Aorta (tissue), 5 donors: ENCODE data around the gene TMEM170B. TPM values are rescaled to one million over a fixed set of nuclear protein-coding genes. Genes with fewer than 3 reads are reported as not detected.
A peak's percentile ranks its signal among the peaks of the same experiment; 100 is the strongest.
"Not testable (repeated sequence)": the region's sequence is repeated elsewhere in the genome, so short reads cannot be mapped to it uniquely, and the experiment has no call there.

Experiments used
- ATAC-seq: fragments of 200-7000 bp; cut with Tn5 transposase; one replicate; pipeline ENCODE4 v1.9.1; 2022; ENCODE audit warnings: moderate library complexity; ENCODE audit not compliant: low FRiP score
- DNase-seq, 2 donors: peaks; one replicate each; pipeline ENCODE4 v3.0.0-alpha.2; 2020
- H3K27ac ChIP-seq, 2 donors: one replicate each; pipeline ENCODE4 v1.5.1; 2013; ENCODE audit warnings: low read length in 2 of 2, mild to moderate bottlenecking in 2 of 2, moderate library complexity in 2 of 2, control low read depth in 1 of 2, inconsistent platforms in 1 of 2, low read depth in 1 of 2
- H3K27me3 ChIP-seq, 2 donors: one replicate each; pipeline ENCODE4 v1.6.1; 2013; ENCODE audit warnings: control low read depth in 1 of 2, low read length in 1 of 2, mild to moderate bottlenecking in 1 of 2, moderate library complexity in 1 of 2; ENCODE audit not compliant: insufficient read depth in 2 of 2, control insufficient read depth in 1 of 2
- H3K36me3 ChIP-seq, 2 donors: one replicate each; pipeline ENCODE4 v1.6.1; 2013; ENCODE audit warnings: control low read depth in 1 of 2, low read length in 1 of 2, mild to moderate bottlenecking in 1 of 2; ENCODE audit not compliant: insufficient read depth in 2 of 2, control insufficient read depth in 1 of 2
- H3K4me1 ChIP-seq, 2 donors: one replicate each; pipeline ENCODE4 v1.6.1; 2013; ENCODE audit warnings: low read length in 2 of 2, control low read depth in 1 of 2, mild to moderate bottlenecking in 1 of 2, moderate library complexity in 1 of 2; ENCODE audit not compliant: insufficient read depth in 2 of 2, control insufficient read depth in 1 of 2
- H3K4me3 ChIP-seq, 2 donors: one replicate each; pipeline ENCODE4 v1.5.1; 2013; ENCODE audit warnings: low read length in 2 of 2, control low read depth in 1 of 2, mild to moderate bottlenecking in 1 of 2
- H3K9me3 ChIP-seq: one replicate; pipeline ENCODE4 v1.6.1; 2013; ENCODE audit warnings: mild to moderate bottlenecking, low read length; ENCODE audit not compliant: control insufficient read depth
- WGBS, 2 donors: extraction: QIAGEN DNeasy Blood & Tissue Kit; methylation state at CpG; one replicate each; pipeline ENCODE4 v1.1.7; 2013; 5-methylcytosine and 5-hydroxymethylcytosine counted together
- intact Hi-C, 2 donors: fragments of 100-400 bp; cut with DNase I; formaldehyde crosslinking; loops; one replicate each; pipeline versions ENCODE4 v1.14.2 to v1.15.0; 2022
- polyA plus RNA-seq, 2 donors: library from polyadenylated mRNA; stranded (reverse); fragments of 200-250 nt; gene quantifications; one replicate each; pipeline ENCODE4 v1.2.3, GENCODE V29; 2013
- total RNA-seq, 2 donors: library from RNA; stranded (reverse); fragmentation: NEBNext Ultra II Directional; extraction: Animal tissue kit (Norgen Biotek cat#: 25700); gene quantifications; one replicate each; pipeline ENCODE4 v1.2.1, GENCODE V29; 2021
- donor health status: healthy with polysubstance abuse.
- donor health status: Bipolar disorder and iron deficiency.
- donor health status: DM: no; HTN: no; CAD: no.
- donor health status: DM: no; HTN: no; CAD: no.
- donor health status: DM: yes; HTN: yes; CAD: no.

The TMEM170B gene
- total and polyA plus RNA-seq, 4 donors: 1.5 to 7.3 (median 4.1) TPM

DNA sequence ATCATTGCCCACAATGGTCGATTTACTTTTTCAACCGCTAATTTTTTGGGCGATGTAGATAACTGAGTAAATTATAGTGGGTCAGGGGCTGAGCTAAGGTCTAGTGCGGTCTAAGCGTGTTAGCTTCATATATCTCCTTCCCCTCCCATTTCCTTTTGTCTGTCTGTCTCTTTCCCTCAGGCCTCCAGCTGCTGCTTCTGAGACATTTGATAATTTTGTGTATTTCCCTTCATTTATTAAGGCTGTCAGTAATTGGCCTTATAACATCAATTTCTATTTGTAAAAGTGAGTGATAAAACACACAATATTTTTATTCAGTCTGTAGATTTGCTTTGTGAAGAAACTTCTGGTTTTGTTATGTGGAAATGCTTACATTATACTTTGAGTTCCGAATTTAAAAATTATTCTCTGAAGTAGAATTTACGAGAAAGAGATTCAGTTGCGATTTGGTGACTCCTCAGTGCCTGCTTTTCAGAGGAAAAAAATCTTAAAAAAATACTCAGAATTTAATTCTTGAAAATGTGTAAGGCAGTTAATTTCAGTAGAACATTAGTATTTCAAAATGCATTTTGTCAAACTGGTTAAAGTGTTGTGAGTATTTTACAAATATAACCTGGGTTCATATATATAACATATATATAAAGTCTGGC is 1.4 kb downstream of the TMEM170B start:
- no peaks in the 10 kb centered on the region for H3K4me1 ChIP-seq
- no peak overlapping the region for H3K27ac ChIP-seq
- 31 to 36% methylated on average over 8 of the region's 8 CpGs for WGBS, 2 donors
- H3K36me3 ChIP-seq: no peaks in the 10 kb centered on the region
- no peak for ATAC-seq
- no peak for DNase-seq
- peak overlapping the region; percentile 72 to 81 for H3K4me3 ChIP-seq
- H3K9me3 ChIP-seq: no peaks in the 10 kb centered on the region
- H3K27me3 ChIP-seq: no peaks in the 10 kb centered on the region
- intact Hi-C loops: no loop called here

DNA sequence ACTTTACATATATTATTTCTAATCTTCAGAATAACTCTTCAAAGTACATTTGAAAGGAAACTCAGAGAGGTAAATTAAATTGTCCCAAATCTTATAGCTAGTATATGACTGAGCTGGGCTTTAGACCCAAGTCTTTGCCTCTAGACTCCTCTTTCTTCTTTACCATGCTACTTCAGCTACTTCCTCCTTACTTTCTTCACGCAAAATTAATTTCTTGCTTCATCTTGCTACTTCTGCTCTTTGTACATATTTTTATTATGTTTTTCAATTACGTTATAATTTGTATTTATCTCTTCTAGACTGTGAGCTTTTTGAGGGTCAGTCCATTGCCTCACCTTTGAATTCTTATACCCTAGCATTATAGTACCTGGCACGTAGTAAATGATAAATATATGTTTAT is 5.3 kb downstream of the TMEM170B start:
- Histone ChIP-seq H3K27ac (no peak overlapping the region), H3K4me1 (peaks cover 0 to 5% of the 10 kb centered on the region in 2 donors), H3K27me3 (no peaks in the 10 kb centered on the region), H3K4me3 (no peak overlapping the region), H3K9me3 (no peaks in the 10 kb centered on the region), H3K36me3 (no peaks in the 10 kb centered on the region)
- intact Hi-C loops: no loop called here
- WGBS, 2 donors: 93 to 95% methylated on average over 3 of the region's 3 CpGs
- ATAC-seq (no peak), DNase-seq (no peak)

DNA sequence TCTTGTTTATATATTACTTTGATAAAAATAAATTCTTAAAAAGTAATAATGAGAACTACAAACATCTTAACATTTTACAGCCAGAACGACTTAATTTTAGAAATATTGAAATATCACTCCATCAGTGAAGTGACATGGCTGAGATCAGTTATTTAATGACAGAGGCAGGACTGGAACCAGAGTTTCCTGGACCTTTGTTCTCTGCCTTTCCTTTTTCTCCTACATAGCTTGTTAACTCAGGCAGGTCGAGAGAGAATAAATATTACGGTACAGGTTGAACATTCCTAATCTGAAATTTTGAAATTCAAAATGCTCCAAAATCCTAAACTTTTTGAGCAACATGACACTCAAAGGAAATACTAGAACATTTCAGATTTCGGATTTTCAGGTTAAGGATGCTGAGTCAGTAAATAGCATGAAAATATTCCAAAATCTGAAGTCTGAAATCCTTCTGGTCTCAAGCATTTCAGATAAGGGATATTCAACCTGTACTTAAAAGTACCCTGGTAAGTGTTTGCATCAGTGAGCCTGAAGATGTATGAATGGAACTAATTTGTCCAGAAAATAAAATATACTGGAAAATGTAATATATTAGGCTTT is 6.5 kb downstream of the TMEM170B start:
- H3K27me3 ChIP-seq: no peaks in the 10 kb centered on the region
- ATAC-seq (no peak), DNase-seq (no peak)
- H3K9me3 ChIP-seq: no peaks in the 10 kb centered on the region
- intact Hi-C loops: no loop called here
- H3K36me3 ChIP-seq: no peaks in the 10 kb centered on the region
- no peak overlapping the region for H3K4me3 ChIP-seq
- 69 to 74% methylated on average over 4 of the region's 4 CpGs for WGBS, 2 donors
- peaks cover 0 to 5% of the 10 kb centered on the region in 2 donors for H3K4me1 ChIP-seq
- H3K27ac ChIP-seq: no peak overlapping the region

DNA sequence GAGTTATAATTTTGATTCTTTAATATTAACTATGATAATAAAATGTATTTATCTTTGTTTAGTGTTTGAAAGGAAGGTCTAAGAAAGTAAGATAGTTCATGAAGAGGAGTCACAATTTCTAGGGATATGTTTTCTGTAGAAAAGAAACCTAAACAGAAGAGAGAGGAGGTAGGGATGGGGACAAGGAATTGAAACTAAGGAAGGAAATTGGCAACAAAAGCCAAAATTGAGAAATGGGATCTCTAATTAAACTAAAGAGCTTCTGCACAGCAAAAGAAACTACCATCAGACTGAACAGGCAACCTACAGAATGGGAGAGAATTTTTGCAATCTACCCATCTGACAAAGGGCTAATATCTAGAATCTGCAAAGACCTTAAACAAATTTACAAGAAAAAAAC is 10.3 kb downstream of the TMEM170B start:
- DNase-seq, H3K4me3 ChIP-seq, H3K4me1 ChIP-seq, H3K27ac ChIP-seq, H3K36me3 ChIP-seq, H3K27me3 ChIP-seq, ATAC-seq, intact Hi-C loops, H3K9me3 ChIP-seq: not testable (repeated sequence)

DNA sequence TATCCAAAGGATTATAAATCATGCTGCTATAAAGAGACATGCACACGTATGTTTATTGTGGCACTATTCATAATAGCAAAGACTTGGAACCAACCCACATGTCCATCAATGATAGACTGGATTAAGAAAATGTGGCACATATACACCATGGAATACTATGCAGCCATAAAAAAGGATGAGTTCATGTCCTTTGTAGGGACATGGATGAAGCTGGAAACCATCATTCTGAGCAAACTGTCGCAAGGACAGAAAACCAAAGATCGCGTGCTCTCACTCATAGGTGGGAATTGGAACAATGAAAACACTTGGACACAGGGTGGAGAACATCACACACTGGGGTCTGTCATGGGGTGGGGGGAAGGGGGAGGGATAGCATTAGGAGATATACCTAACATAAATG is 11.0 kb downstream of the TMEM170B start:
- H3K27me3 ChIP-seq, H3K27ac ChIP-seq, H3K4me1 ChIP-seq, ATAC-seq, H3K36me3 ChIP-seq, DNase-seq, H3K9me3 ChIP-seq, H3K4me3 ChIP-seq, intact Hi-C loops: not testable (repeated sequence)
- 86% methylated on average over 4 of the region's 4 CpGs for WGBS, 2 donors

DNA sequence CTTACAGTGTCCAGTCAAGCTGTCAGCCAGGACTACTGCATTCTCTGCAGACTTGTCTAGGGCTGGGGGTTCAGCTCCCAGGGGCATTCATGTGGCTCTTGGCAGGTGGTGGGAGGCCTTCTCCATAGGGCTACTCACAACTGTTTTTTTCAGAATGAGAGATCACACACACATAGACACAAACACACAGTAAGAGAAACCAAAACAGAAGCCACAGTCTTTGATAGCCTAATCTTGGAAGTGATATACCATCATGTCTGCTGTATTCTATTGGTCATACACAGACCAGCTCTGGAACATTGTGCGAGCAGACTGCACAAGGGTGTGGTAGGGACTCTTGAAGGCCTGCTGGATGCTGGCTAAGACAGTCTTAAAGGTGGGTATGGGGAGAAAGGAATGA is 13.5 kb downstream of the TMEM170B start:
- no peak for DNase-seq
- intact Hi-C loops: no loop called here

DNA sequence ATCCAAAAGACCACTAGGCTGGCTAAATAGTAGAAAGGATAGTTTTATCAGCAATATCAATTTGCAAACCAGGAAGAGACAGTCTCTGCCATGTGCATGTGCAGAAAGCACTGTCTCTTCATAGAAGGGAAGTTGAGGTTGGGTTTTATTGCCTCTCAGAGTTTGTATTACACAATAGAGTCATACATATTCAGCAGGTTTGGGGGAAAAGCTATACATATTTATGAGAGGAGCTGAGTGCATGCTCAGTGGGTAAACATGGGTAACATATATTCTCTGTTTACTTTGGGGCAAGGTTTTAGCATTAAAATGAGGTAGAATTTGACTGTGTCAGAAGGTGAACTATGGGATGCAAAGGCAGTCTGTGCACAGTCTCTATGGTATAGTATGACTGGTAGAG is 14.9 kb downstream of the TMEM170B start:
- ATAC-seq: no peak
- intact Hi-C loops: no loop called here
- no peaks in the 10 kb centered on the region for H3K36me3 ChIP-seq

More for the DNA sequence above, 13.5 kb downstream of the TMEM170B start:
- Histone ChIP-seq H3K36me3 (no peaks in the 10 kb centered on the region), H3K27me3 (no peaks in the 10 kb centered on the region), H3K27ac (no peak overlapping the region), H3K4me3 (no peak overlapping the region), H3K9me3 (no peaks in the 10 kb centered on the region), H3K4me1 (no peaks in the 10 kb centered on the region)
- WGBS, 2 donors: 93 to 96% methylated on average over 1 of the region's 1 CpG
- no peak for ATAC-seq

DNA sequence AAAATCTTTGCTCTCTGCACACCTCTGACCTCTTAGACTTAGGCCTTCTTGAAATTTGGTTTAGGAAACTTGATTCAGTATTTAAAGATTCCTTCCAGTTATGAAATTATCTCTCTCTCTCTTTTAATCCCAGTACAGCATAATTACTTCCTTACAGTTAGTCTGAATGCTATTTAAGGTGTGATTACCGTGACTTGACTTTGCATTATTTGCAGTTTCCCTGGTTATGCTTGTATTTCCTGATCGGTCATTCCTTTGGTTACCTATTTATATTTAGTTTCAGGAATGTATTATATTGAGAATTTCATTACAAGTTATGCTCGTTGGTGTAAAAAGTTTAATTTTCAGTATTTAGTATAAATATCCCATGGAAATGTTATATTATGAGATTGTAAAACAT is 16.3 kb downstream of the TMEM170B start:
- WGBS, 2 donors: 92 to 98% methylated on average over 3 of the region's 3 CpGs
- intact Hi-C loops: no loop called here
- no peak for DNase-seq
- ATAC-seq: no peak
- H3K4me1 ChIP-seq: no peaks in the 10 kb centered on the region
- H3K4me3 ChIP-seq: no peak overlapping the region
- no peaks in the 10 kb centered on the region for H3K36me3 ChIP-seq
- H3K27me3 ChIP-seq: no peaks in the 10 kb centered on the region
- no peak overlapping the region for H3K27ac ChIP-seq
- no peaks in the 10 kb centered on the region for H3K9me3 ChIP-seq

More for the DNA sequence above, 14.9 kb downstream of the TMEM170B start:
- H3K4me1 ChIP-seq: no peaks in the 10 kb centered on the region
- no peaks in the 10 kb centered on the region for H3K27me3 ChIP-seq
- H3K27ac ChIP-seq: no peak overlapping the region
- DNase-seq: no peak
- H3K9me3 ChIP-seq: no peaks in the 10 kb centered on the region
- H3K4me3 ChIP-seq: no peak overlapping the region

DNA sequence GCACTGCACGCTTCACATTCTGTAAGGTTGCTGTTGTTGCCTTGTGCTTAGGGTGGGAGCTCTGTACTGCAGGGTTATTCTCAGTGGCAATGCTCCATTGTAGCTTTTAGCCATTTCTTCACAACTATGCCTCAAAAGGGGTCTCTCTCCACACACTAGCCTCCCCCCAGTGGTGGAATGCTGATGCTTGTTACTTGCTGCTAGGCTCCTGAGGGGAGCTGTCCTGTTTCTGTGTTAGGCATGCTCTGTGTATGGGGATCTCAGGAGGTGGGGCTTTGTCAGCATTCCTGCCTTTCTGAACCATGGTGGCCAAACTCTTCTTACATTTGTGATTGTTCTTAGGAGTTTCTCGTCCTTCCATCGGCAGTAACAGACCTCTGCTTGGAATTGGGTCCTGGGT is 18.8 kb downstream of the TMEM170B start:
- Histone ChIP-seq H3K9me3 (no peaks in the 10 kb centered on the region), H3K27me3 (no peaks in the 10 kb centered on the region), H3K4me1 (no peaks in the 10 kb centered on the region), H3K4me3 (no peak overlapping the region), H3K27ac (no peak overlapping the region), H3K36me3 (no peaks in the 10 kb centered on the region)
- intact Hi-C loops: no loop called here
- no peak for ATAC-seq
- DNase-seq: no peak
- WGBS, 2 donors: 96 to 100% methylated on average over 3 of the region's 3 CpGs
